HL-60/S4 treated with phorbol 12-myristate 13-acetate at 8.2 ng/mL for 4 days and 3 days (cell line): ENCODE results near the gene PIGBOS1.
"Not testable (repeated sequence)": the region's sequence is repeated elsewhere in the genome, so short reads cannot be mapped to it uniquely, and the experiment has no call there.

Experiments
- in situ Hi-C: fragments of 300-500 bp; cut with MboI; formaldehyde crosslinking; loops from 2 replicates; pipeline ENCODE4 v1.15.0; 2022; ENCODE audit warnings: low sequenced_read_pairs

PIGBOS1 gene

GRCh38 chr15:55318588-55319494 lies at the start of gene PIGBOS1, which contains the start of gene PIGB:
Gene PIGBOS1, minus strand, starts transcription at chr15:55319123. Its CDS starts 1,331 bp downstream, at chr15:55317792.
Gene PIGB, plus strand, starts transcription at chr15:55319222. Its CDS starts 29 bp downstream, at chr15:55319251.
- in situ Hi-C loops, result no loop called here

GRCh38 chr15:55366981-55367380 lies 48.1 kb upstream of the PIGBOS1 start:
- in situ Hi-C loops, result no loop called here

DNA sequence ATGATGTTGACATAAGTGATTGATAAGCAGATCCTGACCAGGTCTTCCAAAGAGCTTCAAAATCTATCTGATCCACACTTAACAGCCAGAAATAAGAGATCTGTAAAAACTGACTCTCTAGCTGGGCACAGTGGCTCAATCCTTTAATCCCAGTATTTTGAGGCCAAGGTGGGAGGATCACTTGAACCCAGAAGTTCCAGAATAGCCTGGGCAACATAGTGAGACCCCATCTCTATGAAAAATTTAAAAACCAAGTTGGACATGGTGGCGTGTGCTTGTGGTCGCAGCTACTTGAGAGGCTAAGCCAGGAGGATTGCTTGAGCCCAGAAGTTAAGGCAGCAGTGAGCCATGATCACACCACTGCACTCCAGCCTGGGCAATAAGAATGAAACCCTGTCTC lies 43.7 kb upstream of the PIGBOS1 start:
- in situ Hi-C loops, result no loop called here

DNA sequence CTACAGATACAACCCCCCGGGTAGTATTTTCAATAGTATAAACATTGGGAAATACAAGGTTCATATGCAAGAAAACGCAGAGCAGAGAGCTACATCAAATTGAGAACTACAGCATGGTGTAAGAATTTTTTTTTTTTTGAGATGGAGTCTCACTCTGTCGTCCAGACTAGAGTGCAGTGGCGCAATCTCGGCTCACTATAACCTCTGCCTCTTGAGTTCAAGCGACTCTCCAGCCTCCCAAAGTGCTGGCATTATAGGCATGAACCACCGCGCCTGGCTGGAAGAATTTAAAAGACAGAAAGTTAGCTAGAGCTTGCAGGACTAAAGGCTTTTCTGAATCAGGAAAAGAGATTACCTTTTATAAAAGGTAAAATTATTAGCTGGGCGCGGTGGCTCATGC lies 42.1 kb upstream of the PIGBOS1 start:
- in situ Hi-C loops, result no loop called here

GRCh38 chr15:55360256-55360655 lies 41.3 kb upstream of the PIGBOS1 start:
- in situ Hi-C loops, result no loop called here

DNA sequence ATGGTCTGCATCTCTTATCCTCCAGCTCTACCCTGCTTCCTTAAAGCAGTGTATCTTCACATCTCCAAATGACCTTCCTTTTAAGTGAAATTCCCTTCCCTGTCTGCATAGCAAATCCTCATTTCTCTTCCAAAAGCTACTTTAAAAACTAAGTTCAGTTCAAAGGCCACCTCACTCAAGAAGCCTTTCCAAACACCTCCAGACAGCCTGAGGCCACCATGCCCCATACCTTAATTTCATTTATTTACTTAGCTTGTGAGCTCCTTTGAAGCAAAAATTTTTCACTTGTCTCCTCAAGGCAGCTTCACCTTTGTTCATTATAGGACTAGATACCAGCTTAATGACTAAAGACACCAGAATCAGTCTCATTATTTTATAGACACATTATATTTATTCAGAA lies 39.5 kb upstream of the PIGBOS1 start:
- in situ Hi-C loops, result no loop called here

DNA sequence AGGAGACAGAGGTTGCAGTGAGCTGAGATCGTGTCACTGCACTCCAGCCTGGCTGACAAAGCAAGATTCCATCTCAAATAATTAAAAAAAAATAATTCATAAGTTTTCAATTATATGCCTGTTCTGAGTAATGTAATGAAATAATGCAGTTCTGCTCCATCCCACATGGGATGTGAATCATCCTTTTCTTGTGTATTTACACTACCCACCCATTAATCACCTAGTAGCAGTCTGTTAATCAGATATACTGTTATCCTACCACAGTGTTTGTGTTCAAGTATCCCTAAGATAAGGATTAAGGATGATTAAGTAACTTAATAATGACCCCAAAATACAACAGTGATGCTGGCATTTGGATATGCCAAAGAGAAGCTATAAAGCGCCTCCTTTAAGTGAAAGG lies 38.9 kb upstream of the PIGBOS1 start:
- in situ Hi-C loops, result no loop called here

GRCh38 chr15:55356985-55357585 lies 38.2 kb upstream of the PIGBOS1 start:
- in situ Hi-C loops, result no loop called here

- in situ Hi-C loops, result no loop called here
These were observed 34.1 kb upstream of the PIGBOS1 start for GRCh38 chr15:55353025-55353424.

- in situ Hi-C loops, result no loop called here
These were observed 30.4 kb upstream of the PIGBOS1 start for GRCh38 chr15:55349282-55349681.

DNA sequence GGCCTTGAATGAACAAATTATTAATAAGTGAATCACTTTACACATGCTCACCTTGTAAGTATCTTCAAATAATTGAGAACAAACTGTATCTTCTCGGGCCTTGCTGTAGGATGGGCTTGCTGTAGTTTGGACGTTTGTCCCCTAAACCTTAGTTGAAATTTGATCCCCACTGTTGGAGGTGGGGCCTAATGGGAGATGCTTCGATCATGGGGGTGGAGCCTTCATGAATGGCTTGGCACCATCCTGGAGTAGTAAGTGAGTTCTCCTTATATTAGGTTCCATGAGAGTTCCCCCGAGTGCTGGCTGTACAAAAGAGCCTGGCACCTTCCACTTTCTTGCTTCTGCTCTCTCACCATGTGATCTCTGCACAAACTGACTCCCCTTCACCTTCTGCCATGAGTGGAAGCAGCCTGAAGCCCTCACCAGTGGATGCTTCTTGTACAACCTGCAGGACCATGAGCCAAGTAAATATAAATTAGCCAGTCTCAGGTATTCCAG lies 29.4 kb upstream of the PIGBOS1 start:
- in situ Hi-C loops, result no loop called here

- in situ Hi-C loops, result no loop called here
These were observed 25.3 kb upstream of the PIGBOS1 start for GRCh38 chr15:55344206-55344605.

GRCh38 chr15:55343168-55343567 lies 24.2 kb upstream of the PIGBOS1 start:
- in situ Hi-C loops, result no loop called here

GRCh38 chr15:55337160-55337559 lies 18.2 kb upstream of the PIGBOS1 start:
- in situ Hi-C loops, result no loop called here

DNA sequence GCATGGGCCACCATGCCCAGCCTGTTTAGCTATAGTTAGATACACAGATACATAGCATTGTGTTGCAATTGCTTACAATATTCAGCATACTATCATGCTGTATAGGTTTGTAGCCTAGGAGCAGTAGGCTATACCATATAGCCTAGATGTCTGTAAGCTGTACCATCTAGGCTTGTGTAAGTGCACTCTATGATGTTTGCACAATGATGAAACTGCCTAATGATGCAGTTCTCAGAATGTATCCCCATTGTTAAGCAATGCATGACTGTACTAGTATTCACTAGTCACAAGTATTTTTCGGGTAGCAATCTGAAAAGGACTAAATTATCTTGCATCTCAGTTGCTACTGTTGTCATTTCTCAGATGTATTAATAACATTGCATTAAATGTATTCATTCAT lies 16.1 kb upstream of the PIGBOS1 start:
- in situ Hi-C loops, result no loop called here

- in situ Hi-C loops, result no loop called here
These were observed 15.4 kb upstream of the PIGBOS1 start for GRCh38 chr15:55334371-55334770.

GRCh38 chr15:55327387-55327786 lies 8.5 kb upstream of the PIGBOS1 start:
- in situ Hi-C loops, result no loop called here

DNA sequence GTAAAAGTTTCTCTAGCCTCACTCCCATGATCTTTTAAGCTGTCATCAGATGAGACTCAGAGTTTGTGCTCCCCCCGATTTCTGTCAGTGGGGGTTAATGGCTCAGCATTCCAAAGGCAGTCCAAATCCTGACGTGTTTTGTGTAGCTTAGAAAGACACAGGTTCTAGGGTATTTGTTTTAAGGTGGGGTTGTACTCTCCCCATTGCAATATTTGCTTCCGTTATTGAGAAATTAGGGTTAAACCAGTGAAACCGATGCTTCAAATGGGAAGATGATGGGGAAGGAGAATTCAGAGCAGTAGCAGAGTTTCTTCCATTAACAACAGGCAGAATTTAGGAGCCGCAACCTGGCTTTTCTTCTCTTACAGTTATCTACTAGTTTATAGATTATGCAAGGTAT lies 3.5 kb upstream of the PIGBOS1 start:
- in situ Hi-C loops, result no loop called here

GRCh38 chr15:55320963-55321362 lies 2.0 kb upstream of the PIGBOS1 start:
- in situ Hi-C loops, result no loop called here

DNA sequence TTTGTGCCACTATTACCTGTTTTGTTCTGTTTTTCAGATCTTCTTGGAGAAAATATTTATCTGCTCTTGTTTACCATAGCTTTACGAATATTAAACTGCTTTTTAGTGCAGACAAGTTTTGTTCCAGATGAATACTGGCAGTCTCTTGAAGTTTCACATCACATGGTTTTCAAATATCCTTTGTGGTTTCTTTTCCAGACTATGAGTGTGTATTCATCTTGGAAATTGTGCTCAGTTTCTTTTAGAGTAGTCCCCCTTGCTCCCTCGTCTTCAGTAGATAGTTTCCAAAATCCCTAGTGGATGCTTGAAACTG lies 1.3 kb upstream of the PIGBOS1 start:
- in situ Hi-C loops, result no loop called here

- in situ Hi-C loops, result no loop called here
These were observed 764 bp upstream of the PIGBOS1 start for GRCh38 chr15:55319537-55320237.

DNA sequence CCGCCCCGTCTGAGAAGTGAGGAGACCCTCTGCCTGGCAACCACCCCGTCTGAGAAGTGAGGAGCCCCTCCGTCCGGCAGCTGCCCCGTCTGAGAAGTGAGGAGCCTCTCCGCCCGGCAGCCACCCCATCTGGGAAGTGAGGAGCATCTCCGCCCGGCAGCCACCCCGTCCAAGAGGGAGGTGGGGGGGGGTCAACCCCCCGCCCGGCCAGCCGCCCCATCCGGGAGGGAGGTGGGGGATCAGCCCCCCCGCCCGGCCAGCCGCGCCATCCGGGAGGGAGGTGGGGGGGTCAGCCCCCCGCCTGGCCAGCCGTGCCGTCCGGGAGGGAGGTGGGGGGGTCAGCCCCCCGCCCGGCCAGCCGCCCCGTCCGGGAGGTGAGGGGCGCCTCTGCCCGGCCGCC lies 16.1 kb downstream of the PIGBOS1 start:
- in situ Hi-C loops, result not testable (repeated sequence)
